ENCODE data around the gene ZFP30. TPM values are rescaled to one million over a fixed set of nuclear protein-coding genes. Genes with fewer than 3 reads are reported as not detected.
"Not testable (repeated sequence)": the region's sequence is repeated elsewhere in the genome, so short reads cannot be mapped to it uniquely, and the experiment has no call there.

The ZFP30 gene
- 10 to 100 TPM; 23.2 to 27.0 (median 23.4) TPM for polyA plus RNA-seq (ENCODE audit: insufficient read length in 3 of 3)

GRCh38 chr19:37655301-37655688 is at the start of gene ZFP30:
Gene ZFP30 (minus strand): TSS chr19:37655465. CDS start chr19:37647822, 7,643 bp downstream.
- peak in 2 of 3 donors; percentile 44 to 80 for DNase-seq (ENCODE audit: low read depth in 3 of 3, low spot score in 2 of 3)

- DNase-seq (ENCODE audit: low read depth in 3 of 3, low spot score in 2 of 3) = no peak
These were observed 43.8 kb upstream of the ZFP30 start for GRCh38 chr19:37699057-37699456.

GRCh38 chr19:37698216-37698615 is 43.0 kb upstream of the ZFP30 start:
- DNase-seq (ENCODE audit: low read depth in 3 of 3, low spot score in 2 of 3) = no peak

GRCh38 chr19:37695144-37695899 is 40.1 kb upstream of the ZFP30 start:
- DNase-seq (ENCODE audit: low read depth in 3 of 3, low spot score in 2 of 3) = no peak

GRCh38 chr19:37692956-37693620 is 37.8 kb upstream of the ZFP30 start:
- no peak for DNase-seq (ENCODE audit: low read depth in 3 of 3, low spot score in 2 of 3)

GRCh38 chr19:37691881-37692504 is 36.7 kb upstream of the ZFP30 start:
- peak; percentile 71 to 75 (median 73) for DNase-seq (ENCODE audit: low read depth in 3 of 3, low spot score in 2 of 3)

- no peak for DNase-seq (ENCODE audit: low read depth in 3 of 3, low spot score in 2 of 3)
These were observed 28.3 kb upstream of the ZFP30 start for GRCh38 chr19:37683520-37683919.

- no peak for DNase-seq (ENCODE audit: low read depth in 3 of 3, low spot score in 2 of 3)
These were observed 14.2 kb upstream of the ZFP30 start for GRCh38 chr19:37669450-37669914.

- not testable (repeated sequence) for DNase-seq (ENCODE audit: low read depth in 3 of 3, low spot score in 2 of 3)
These were observed 1.9 kb upstream of the ZFP30 start for GRCh38 chr19:37657157-37657556.

GRCh38 chr19:37655689-37656371 is 565 bp upstream of the ZFP30 start:
- peak; percentile 74 to 80 (median 77) for DNase-seq (ENCODE audit: low read depth in 3 of 3, low spot score in 2 of 3)

GRCh38 chr19:37654629-37655300 is 500 bp downstream of the ZFP30 start:
- DNase-seq (ENCODE audit: low read depth in 3 of 3, low spot score in 2 of 3) = peak; percentile 29 to 53 (median 32)

GRCh38 chr19:37654118-37654517 is 1.1 kb downstream of the ZFP30 start:
- DNase-seq (ENCODE audit: low read depth in 3 of 3, low spot score in 2 of 3) = peak in 1 of 3 donors; percentile 10

GRCh38 chr19:37635076-37636056 is 19.9 kb downstream of the ZFP30 start:
- DNase-seq (ENCODE audit: low read depth in 3 of 3, low spot score in 2 of 3) = no peak

- DNase-seq (ENCODE audit: low read depth in 3 of 3, low spot score in 2 of 3) = no peak
These were observed 60.3 kb downstream of the ZFP30 start for GRCh38 chr19:37594982-37595382.

- DNase-seq (ENCODE audit: low read depth in 3 of 3, low spot score in 2 of 3) = peak; percentile 86 to 92 (median 88)
These were observed 60.8 kb downstream of the ZFP30 start, which contains the start of the genes ZNF540 and ZNF571 for GRCh38 chr19:37594304-37594981. Gene ZNF540 (plus strand): TSS chr19:37594876. CDS start chr19:37598448, 3,572 bp downstream. Gene ZNF571 (minus strand): TSS chr19:37594792. CDS start chr19:37586676, 8,116 bp downstream.

- DNase-seq (ENCODE audit: low read depth in 3 of 3, low spot score in 2 of 3) = peak; percentile 19 to 58 (median 53)
These were observed 61.3 kb downstream of the ZFP30 start for GRCh38 chr19:37593996-37594303.

GRCh38 chr19:37583340-37583739 is 71.9 kb downstream of the ZFP30 start:
- no peak for DNase-seq (ENCODE audit: low read depth in 3 of 3, low spot score in 2 of 3)

GRCh38 chr19:37572203-37572602 is 83.1 kb downstream of the ZFP30 start:
- no peak for DNase-seq (ENCODE audit: low read depth in 3 of 3, low spot score in 2 of 3)

- DNase-seq (ENCODE audit: low read depth in 3 of 3, low spot score in 2 of 3) = no peak
These were observed 89.9 kb downstream of the ZFP30 start for GRCh38 chr19:37565370-37565669.

Measured in right renal cortex interstitium (tissue), 3 donors.